NCI-H2196 (cell line): ENCODE measurements around the gene MAP3K20.
"Not testable (repeated sequence)": the region's sequence is repeated elsewhere in the genome, so short reads cannot be mapped to it uniquely, and the experiment has no call there.

Experiments
- DNase-seq: peaks from one replicate; lab custom pipeline; 2025; ENCODE audit not compliant: unreplicated experiment; lab: John Stamatoyannopoulos, UW

MAP3K20 gene

DNA sequence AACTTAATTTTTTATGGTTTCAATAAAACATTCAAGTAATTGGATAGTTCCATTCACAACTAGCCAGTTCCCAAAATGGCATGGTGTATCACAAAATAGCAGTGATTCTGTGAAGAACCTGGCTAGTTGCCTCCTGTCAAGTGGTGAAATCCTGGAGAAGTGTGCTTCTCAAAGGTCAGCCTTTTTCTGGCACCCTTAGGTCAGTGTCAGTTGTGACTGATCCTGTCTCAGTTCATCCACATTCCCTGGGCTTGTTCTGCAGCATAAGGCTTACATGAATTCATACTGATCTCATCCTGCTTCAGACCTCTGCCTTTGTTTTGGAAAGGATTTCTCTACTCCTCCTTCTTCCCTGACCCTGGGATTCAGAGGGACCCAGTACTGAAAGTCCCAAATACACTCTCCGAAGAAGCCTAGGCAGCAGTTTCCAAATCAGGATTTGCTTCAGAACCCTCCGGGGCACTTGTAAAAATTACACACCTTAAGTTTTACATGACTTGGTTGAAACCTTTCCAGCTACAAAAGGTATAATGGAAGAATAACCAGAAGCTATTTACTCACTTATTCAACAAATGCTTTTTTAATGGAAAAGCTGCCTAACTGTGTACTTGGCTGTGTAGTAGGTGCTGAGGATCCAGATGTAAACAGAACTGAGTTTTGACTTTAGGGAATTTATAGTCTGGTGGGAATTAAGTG is 11.0 kb downstream of the MAP3K20 start:
- no peak for DNase-seq

DNA sequence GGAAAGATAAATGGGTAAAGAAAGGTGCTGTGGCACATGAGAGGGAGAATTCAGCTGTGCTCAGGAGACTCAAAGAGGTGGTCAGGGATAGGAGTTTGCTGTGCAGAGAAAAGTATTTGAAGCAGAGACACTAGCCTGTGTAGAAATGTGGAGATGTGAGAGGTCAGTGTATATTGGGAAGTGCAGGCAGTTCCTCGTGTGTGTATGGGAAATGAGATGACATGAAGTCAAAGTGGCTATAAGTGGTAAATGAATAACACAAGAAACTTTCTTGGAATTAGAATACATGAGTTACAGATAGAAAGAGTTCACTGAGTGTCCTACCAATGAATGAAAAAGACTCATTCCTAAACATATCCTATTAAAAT is 11.6 kb downstream of the MAP3K20 start:
- no peak for DNase-seq

DNA sequence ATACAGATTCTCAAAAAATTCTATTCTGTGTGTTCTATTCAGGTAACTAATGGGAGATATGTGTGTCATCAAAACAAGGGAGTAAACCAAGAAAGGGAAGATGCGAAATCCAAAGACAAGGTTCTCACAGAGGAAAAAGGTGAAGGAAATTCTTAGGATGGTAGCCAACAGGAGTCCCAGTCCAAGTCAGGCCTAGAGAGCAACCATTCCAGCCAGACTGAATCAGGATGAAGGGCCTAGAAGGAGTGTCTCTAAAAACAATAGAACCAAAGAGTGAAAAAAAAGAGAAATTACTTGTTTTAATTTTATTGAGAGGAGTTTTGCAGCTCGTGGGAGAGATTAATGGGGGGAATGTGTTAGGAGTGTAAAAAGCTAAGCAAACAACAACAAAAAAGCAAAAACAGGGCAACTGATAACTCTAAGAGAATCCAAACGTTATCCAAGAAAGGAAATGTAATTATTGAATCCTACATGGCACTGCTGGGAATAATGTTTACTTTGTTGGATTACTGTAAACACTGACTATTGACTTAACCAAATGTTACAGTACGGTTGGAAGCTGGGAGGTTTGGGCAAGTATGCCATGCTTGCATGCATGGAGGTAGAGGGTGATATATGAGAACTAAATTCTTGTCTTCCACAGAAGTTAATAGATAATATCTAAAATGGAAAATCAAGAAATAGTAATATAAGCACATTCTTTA is 12.3 kb downstream of the MAP3K20 start:
- DNase-seq = no peak

DNA sequence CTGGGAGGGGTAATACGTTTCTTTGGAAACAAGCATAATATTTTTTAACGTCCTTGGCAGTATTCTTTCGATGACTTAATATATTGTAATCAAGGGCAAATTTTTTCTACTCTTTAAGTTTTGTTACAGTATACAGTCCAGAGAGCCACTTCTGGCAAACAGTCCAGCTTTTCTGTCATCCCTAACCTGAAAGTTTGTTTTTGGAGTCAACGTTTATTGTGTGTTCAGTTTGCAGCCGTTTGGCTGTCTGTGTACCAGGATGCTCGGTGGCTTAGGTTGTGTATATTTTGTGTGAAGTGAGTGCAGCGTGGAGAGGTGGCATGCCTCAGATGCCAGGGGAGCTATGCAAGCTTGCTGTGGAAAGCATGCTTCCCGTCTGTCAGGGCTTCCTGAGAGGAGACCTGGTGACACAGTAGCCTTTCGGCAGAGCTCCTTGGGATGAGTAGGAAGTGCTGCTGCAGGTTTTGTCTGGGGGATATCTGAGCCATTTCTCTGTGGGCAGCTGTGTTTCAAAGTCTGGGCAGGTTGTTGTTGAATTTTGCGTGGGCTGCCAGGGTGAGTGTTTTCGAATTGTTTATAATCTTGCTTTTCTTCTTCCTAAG is 14.7 kb downstream of the MAP3K20 start:
- no peak for DNase-seq

DNA sequence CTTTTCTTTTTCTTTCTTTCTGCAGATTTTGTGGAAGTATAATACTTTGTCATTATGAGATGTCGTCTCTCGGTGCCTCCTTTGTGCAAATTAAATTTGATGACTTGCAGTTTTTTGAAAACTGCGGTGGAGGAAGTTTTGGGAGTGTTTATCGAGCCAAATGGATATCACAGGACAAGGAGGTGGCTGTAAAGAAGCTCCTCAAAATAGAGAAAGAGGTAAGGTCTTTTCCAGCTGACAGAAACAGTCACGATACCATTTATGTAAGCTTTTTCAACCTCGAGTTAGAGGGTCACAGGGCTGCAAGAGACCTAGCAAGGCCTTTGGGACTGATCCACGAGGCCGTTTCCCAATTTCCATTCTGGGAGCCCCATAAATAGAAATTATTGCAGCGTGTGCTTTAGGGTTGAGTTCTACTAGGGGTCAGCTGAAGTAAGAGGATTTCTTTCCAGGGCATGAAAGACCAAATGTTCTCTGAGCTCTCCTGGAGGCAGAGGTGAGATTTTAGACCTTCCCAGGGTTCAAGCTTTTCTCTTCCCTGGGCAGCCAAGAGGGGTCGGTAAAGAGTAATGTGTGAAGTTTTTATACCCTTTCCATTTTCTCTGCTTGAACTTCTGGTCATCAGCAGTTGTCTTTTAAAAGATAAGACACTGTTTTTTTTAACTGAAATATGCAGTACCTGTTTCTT is 15.5 kb downstream of the MAP3K20 start:
- no peak for DNase-seq

DNA sequence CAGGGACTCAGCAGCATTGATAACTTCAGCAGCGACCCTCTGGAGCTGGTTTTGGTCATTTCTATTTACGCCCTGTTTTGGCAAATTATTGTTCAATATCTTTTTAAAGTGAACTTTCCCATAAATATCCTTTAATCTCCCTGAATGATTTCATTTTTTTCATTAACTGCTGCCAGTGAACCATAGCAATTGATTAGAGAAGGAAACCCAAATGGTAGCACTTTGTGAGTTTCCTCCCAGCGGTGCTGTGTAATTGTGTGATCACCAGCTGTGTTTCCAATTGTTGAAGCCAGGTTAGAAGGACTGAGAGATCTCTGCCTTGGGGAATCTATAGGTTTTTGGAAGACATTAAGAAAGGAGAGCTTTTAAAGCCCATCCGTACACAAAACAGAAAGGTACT is 16.3 kb downstream of the MAP3K20 start:
- DNase-seq = no peak

DNA sequence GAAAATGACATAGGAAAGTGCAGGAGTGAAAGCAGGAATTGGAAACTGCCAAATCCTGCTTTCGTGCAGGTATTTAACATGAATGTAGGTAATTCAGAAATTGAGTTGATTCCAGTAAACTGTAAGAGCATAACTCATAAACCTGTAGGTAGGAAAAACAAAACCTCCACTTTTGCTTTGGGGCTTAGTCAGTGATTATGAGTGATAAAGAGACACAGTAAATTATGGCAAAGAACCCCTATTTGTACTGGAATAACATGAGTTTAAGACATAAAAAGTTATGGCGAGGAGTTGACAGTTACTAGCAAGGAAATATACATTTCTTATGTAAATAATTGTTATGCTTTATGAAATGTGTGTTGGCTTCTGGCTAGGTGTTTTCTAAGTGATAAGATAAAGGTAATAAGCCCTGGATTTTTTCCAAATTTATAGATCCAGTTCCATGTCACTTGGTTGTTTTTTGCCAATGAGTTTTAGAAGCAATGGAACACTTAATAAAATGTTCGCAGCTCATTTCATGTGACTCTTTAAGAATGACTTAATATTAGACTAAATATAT is 17.3 kb downstream of the MAP3K20 start:
- no peak for DNase-seq

DNA sequence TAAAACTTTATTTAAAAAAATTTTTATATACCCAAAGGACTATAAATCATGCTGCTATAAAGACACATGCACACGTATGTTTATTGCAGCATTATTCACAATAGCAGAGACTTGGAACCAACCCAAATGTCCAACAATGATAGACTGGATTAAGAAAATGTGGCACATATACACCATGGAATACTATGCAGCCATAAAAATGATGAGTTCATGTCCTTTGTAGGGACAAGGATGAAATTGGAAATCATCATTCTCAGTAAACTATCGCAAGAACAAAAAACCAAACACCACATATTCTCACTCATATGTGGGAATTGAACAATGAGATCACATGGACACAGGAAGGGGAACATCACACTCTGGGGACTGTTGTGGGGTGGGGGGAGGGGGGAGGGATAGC is 18.0 kb downstream of the MAP3K20 start:
- DNase-seq = not testable (repeated sequence)

DNA sequence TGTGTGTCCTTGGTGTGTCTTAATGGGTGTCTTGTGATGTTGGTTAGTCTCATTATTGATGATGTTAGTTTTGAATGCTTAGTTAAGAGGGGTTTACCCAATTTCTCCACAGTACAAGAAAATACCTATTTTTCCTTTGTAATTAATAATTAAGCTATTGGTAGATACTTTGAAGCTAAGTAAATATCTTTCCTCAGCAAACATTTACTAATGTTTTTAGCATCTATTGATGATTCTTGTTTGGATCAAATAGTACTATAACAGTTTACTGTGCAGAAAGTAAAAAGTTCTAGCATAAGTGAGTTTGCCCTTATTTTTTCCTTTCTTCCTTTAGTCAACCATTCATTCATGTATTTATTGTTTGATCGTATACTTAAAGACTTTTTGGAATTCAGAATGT is 19.1 kb downstream of the MAP3K20 start:
- DNase-seq = no peak

DNA sequence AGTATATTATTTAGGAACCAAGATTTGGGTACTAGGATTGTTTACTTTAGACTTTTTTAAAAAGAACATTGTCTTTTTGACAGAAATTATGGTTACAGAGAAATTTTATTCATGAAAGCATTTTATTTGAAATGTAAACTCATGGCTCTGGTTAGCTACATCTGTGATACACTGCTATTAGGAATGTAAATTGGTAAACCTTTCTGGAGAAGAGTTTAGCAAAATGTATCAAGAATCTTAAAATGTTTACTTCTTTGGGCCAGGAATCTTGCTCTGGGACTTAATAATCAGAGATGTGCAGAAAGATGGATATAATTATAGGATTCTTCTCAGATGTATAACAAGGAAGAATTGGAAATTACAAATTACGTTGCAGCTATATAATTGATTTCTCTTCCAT is 19.7 kb downstream of the MAP3K20 start:
- no peak for DNase-seq

DNA sequence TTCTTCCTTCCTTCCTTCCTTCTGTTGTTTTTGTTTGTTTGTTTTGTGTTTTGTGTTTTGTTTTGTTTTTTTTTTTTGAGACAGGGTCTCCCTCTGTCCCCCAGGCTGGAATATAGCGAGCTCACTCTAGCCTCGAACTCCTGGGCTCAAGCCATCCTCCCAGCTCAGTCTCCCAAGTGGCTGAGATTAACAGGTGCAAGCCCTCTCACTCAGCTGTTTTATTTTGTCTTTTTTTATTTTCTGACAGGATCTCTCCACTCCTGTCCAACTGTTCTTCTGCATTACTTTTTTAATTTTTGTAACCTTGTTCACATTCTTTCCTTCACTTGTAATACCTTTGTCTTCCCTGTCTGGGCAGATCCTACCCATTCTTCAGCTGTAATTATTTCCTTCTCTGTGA is 23.6 kb downstream of the MAP3K20 start:
- no peak for DNase-seq

DNA sequence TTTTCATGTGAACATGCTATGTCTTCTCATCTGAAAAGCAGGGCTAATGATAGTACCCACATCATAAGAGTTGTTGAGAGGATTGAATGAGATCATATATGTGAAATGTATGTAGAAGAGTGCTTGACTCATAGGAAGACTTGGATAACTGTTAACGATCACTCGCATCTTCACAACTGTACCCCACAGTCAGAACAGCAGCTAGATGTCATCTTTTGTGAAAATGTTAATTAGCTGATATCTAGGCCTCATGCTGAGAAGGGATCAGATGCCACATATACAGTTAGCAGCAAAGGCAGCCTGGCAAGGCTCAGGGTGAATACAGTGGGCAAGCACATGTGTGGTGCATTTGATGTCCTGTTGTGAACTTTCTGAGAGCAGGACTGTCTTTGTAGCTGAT is 24.2 kb downstream of the MAP3K20 start:
- DNase-seq = no peak

DNA sequence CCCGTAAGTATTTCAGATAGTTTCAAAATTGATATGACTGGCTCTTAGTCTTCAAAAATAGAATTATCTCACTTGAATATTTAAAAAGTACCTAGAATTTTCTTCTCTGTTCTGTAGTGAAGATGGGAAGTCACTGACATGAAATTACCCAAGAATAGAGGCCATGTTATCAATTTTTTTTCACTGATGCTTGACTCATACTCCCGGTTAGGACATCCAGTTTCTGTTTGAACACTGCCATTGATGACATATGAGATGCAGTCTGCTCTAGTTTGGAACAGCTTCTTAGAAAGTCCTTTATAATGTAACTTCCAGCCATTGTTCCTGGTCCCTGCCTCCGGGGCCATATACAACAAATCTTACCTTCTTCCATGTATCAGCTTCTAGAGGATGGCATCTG is 26.0 kb downstream of the MAP3K20 start:
- no peak for DNase-seq

DNA sequence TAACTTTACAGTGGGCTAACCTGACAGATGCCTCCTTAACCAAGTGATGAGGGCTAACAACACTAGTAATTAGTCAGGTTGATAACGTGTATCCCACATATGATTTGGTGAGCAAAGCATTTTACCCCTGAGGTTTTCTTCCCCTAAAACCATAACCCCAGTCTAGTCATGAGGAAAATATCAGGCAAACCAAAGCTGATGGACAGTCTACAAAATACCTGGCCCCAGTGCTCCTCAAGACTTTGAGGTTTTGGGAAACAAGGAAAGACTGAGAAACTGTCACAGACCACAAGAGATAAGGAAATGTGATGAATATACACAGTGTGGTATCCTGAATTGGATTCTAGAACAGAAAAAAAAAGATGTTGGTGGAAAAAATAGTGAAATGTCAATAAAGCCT is 28.5 kb downstream of the MAP3K20 start:
- DNase-seq = no peak

DNA sequence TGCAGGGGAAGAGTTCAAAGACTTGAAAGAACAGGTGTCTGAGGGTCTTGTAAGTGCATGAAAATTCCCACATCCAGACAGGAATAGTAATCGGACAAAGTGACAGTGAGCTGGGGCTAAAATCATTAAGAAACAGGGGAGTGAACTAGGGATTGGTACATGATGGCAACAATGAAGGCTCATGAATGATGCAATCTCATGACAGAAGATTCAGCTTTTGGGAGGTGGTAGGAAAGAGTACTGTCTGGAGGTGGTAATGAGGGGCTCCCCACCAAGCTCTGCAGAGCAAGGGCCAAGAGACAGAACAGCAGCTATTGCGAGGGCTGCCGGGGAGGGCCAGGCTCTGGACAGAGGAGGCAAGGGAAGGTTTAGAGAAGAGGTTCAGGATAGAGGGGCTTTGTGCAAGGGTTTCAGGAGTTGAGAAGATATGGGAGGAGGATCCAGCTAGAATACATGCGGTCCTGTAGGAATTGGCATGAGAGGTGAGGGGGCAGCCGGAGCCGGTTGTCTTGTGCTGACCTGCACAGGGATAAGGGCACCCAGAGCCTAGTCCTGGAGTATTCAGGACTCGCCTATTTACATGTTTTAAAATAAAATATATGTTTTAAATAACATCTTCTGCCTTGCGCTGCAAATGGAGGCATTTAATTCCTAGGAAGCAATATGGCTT is 31.4 kb downstream of the MAP3K20 start:
- no peak for DNase-seq

DNA sequence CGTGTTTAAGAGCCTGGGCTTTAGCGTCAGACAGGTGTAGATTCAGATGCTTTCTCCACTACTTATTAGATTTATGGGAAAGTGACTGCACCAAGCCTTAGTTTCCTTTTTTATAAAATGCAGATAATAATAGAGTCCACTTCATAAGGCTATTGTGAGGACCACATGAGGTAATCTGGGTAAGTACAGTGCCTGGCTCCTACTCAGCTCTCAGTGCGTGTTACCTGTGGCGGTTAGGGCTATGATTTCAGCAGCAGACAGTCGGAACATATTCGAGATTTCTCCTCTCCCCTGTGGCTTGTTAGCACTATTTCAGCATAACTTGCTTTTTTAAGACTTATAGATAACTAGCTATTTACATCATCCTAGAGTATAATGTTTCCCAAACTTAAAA is 32.0 kb downstream of the MAP3K20 start:
- no peak for DNase-seq

DNA sequence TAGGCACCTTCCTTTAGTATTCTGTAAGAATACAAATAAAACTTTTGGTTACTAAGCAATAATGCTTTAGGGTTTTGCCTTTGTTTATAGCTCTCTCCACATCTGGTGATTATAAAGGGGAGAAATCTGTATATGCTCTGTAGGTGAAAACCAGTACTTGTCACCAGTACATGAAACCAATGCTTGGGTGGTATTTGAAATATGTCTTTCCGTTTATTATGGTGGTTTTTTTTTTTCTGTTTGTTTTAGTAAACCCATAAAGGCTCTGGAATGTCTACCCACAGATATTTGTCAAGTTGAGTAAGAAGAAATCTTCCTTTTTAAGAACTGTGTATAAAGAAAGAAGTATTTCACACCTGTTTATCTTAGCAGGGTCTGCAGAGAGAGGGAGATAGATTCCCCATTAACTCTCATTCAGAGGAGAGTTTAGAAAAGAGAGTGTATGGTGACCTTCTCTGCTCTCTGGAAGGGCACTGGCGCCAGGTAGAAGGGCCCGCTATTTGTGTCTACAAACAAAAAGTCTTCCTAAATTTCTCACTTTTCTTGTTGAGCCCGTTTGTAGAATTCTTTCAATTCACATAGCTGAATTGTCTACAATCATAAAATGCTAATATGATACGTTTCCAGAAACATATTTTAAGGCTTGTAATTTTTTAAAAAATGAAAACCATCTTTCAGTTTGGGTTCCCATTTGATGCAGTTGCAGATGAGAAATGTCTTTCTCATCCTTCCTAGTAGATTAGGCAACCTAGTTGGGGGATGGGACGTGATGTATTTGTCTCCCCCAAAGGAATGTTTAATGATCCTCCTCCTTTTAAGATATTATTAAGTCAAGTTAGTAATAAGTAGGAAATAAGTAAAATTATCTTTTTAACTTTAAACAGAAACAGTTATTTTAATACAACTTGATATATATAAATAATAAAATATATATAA is 33.9 kb downstream of the MAP3K20 start:
- DNase-seq = no peak

DNA sequence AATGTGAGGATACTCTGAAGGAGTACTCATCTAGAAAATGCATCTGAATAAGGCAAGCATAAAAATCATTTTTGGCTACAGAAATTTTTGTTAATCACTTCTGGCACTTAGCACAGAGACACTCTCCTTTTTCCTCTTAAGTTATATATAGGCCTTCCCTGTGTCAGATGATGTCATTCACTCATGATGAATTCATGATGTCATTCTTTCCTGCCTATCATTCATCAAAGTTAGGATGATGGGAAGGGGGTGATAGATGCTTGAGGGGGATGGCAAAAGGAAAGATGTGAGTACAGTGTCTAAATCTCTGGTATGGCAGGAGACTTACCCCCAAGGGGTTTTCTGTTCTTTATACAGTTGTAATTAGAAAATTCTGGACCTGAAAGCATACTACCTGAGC is 42.0 kb downstream of the MAP3K20 start:
- no peak for DNase-seq

DNA sequence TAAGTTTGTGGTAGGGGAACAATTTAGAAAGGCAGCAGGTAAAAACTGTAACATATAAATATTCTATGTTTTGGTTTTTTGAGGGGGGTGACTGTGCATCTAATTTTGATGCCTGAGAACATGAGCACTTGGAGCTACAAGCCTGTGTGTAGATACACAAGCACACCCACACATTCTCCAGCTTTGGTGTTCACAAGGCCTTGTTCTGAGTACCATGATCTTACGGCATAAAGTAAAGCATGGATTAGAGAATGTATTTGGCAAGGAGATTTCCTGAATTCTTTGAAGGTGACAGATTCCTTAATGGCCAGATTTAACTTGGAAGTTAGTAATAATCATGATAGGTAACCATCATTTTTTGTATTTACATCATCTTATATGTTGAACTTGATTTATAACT is 42.7 kb downstream of the MAP3K20 start:
- DNase-seq = no peak
